ENCODE measurements around the gene ZNF322.
"Not testable (repeated sequence)": the region's sequence is repeated elsewhere in the genome, so short reads cannot be mapped to it uniquely, and the experiment has no call there.

- not testable (repeated sequence) for TF ChIP-seq RCOR1 (IDR thresholded peaks at IDR 0.05; ENCODE audit: low read length); POLR2AphosphoS5 (IDR thresholded peaks at IDR 0.05; ENCODE audit: low read depth, low read length); RAD21 (IDR thresholded peaks at IDR 0.05; ENCODE audit: low read length); RFX5 (IDR thresholded peaks at IDR 0.05; ENCODE audit: low read length); TAF1 (IDR thresholded peaks at IDR 0.05; ENCODE audit: borderline replicate concordance, low read depth, low read length)
- TF ChIP-seq, protein P1, sequence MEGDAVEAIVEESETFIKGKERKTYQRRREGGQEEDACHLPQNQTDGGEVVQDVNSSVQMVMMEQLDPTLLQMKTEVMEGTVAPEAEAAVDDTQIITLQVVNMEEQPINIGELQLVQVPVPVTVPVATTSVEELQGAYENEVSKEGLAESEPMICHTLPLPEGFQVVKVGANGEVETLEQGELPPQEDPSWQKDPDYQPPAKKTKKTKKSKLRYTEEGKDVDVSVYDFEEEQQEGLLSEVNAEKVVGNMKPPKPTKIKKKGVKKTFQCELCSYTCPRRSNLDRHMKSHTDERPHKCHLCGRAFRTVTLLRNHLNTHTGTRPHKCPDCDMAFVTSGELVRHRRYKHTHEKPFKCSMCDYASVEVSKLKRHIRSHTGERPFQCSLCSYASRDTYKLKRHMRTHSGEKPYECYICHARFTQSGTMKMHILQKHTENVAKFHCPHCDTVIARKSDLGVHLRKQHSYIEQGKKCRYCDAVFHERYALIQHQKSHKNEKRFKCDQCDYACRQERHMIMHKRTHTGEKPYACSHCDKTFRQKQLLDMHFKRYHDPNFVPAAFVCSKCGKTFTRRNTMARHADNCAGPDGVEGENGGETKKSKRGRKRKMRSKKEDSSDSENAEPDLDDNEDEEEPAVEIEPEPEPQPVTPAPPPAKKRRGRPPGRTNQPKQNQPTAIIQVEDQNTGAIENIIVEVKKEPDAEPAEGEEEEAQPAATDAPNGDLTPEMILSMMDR (IDR thresholded peaks at IDR 0.05), result not testable (repeated sequence)
Observed at GRCh38 chr6:26697496-26697895, 38.0 kb upstream of the ZNF322 start.
